CD4-positive, alpha-beta T cell treated with Interleukin-2 at 100 ng/mL for 4 hours (primary cell): Measurements from ENCODE around the gene CLINT1.
"Not testable (repeated sequence)": the region's sequence is repeated elsewhere in the genome, so short reads cannot be mapped to it uniquely, and the experiment has no call there.

Experiments used
- DNase-seq: peaks from one replicate; pipeline ENCODE4 v3.0.0-alpha.2; 2020; ENCODE audit warnings: low spot score

CLINT1 gene

GRCh38 chr5:157858527-157859226 lies at the start of gene CLINT1:
Gene CLINT1, minus strand, starts transcription at chr5:157859145. Its CDS starts 175 bp downstream, at chr5:157858970.
- peak; percentile 86 for DNase-seq

GRCh38 chr5:157908459-157908858 lies 49.5 kb upstream of the CLINT1 start:
- DNase-seq: no peak

- no peak for DNase-seq
These were observed 48.5 kb upstream of the CLINT1 start for GRCh38 chr5:157907479-157907878.

GRCh38 chr5:157903117-157903450 lies 44.1 kb upstream of the CLINT1 start:
- DNase-seq: no peak

GRCh38 chr5:157902449-157903116 lies 43.6 kb upstream of the CLINT1 start:
- DNase-seq: no peak

- DNase-seq: no peak
These were observed 41.7 kb upstream of the CLINT1 start for GRCh38 chr5:157900644-157901043.

- no peak for DNase-seq
These were observed 34.7 kb upstream of the CLINT1 start for GRCh38 chr5:157893611-157894010.

GRCh38 chr5:157892974-157893373 lies 34.0 kb upstream of the CLINT1 start:
- no peak for DNase-seq

GRCh38 chr5:157890836-157891597 lies 32.1 kb upstream of the CLINT1 start:
- DNase-seq: peak; percentile 10

- DNase-seq: no peak
These were observed 30.0 kb upstream of the CLINT1 start for GRCh38 chr5:157888814-157889532.

- DNase-seq: no peak
These were observed 27.9 kb upstream of the CLINT1 start for GRCh38 chr5:157886796-157887380.

GRCh38 chr5:157885051-157885450 lies 26.1 kb upstream of the CLINT1 start:
- not testable (repeated sequence) for DNase-seq

GRCh38 chr5:157881498-157881897 lies 22.6 kb upstream of the CLINT1 start:
- not testable (repeated sequence) for DNase-seq

GRCh38 chr5:157877821-157878220 lies 18.9 kb upstream of the CLINT1 start:
- DNase-seq: no peak

GRCh38 chr5:157874861-157875260 lies 15.9 kb upstream of the CLINT1 start:
- DNase-seq: no peak

- no peak for DNase-seq
These were observed 12.2 kb upstream of the CLINT1 start for GRCh38 chr5:157870837-157871834.

- DNase-seq: no peak
These were observed 8.9 kb upstream of the CLINT1 start for GRCh38 chr5:157867751-157868387.

GRCh38 chr5:157866536-157866935 lies 7.6 kb upstream of the CLINT1 start:
- no peak for DNase-seq

- DNase-seq: no peak
These were observed 6.8 kb upstream of the CLINT1 start for GRCh38 chr5:157865781-157866180.

GRCh38 chr5:157864067-157864466 lies 5.1 kb upstream of the CLINT1 start:
- DNase-seq: no peak
